ENCODE data around the gene TNIP1. TPM values are rescaled to one million over a fixed set of nuclear protein-coding genes. Genes with fewer than 3 reads are reported as not detected.

The TNIP1 gene
- polyA plus RNA-seq, 2 of the 4 experiments (the other 2 are of a cell fraction) = 48.4 to 53.4 TPM

GRCh38 chr5:151080613-151081430, at the start of gene TNIP1 (continued):
- TF ChIP-seq CTCF (IDR thresholded peaks at IDR 0.05) = no peak
- TF ChIP-seq CBX8 (IDR thresholded peaks at IDR 0.05) = no peak
- TF ChIP-seq HOXA7 (CRISPR knock-in tag; IDR thresholded peaks at IDR 0.05) = no peak
- TF ChIP-seq NFE2L2 (conservative IDR thresholded peaks at IDR 0.05; ENCODE audit: low read length) = no peak
- no peak for TF ChIP-seq FOSL2 (IDR thresholded peaks at IDR 0.05)
- TF ChIP-seq FOSL2 (CRISPR knock-in tag; IDR thresholded peaks at IDR 0.05) = no peak
- TF ChIP-seq E2F6 (IDR thresholded peaks at IDR 0.05; ENCODE audit: borderline replicate concordance, low read depth) = no peak
- no peak for TF ChIP-seq SREBF2 (IDR thresholded peaks at IDR 0.05)
- TF ChIP-seq CEBPB (IDR thresholded peaks at IDR 0.05) = no peak
- no peak for TF ChIP-seq FOXS1 (CRISPR knock-in tag; IDR thresholded peaks at IDR 0.05)
- TF ChIP-seq TP53 (CRISPR knock-in tag; IDR thresholded peaks at IDR 0.05) = no peak
- TF ChIP-seq EHMT2 (IDR thresholded peaks at IDR 0.05; ENCODE audit: low read depth) = no peak
- no peak for TF ChIP-seq JUNB (IDR thresholded peaks at IDR 0.05)
- TF ChIP-seq MAX (IDR thresholded peaks at IDR 0.05) = peak; percentile 13
- TF ChIP-seq NR3C1 (IDR thresholded peaks at IDR 0.05) = no peak
- peak; percentile 61 to 83 for TF ChIP-seq JUN (IDR thresholded peaks at IDR 0.05)
- peak; percentile 43; the same call in 1 of the 2 replicates for TF ChIP-seq FOSB (CRISPR knock-in tag; IDR thresholded peaks at IDR 0.05)
- no peak; the same call in 1 of the 2 replicates for TF ChIP-seq MYC (IDR thresholded peaks at IDR 0.05; ENCODE audit: borderline replicate concordance, low read length)
- TF ChIP-seq MAFK (IDR thresholded peaks at IDR 0.05; ENCODE audit: partially characterized antibody) = no peak
- no peak for TF ChIP-seq ZSCAN20 (CRISPR knock-in tag; IDR thresholded peaks at IDR 0.05)
- TF ChIP-seq ZFP36 (IDR thresholded peaks at IDR 0.05; ENCODE audit: borderline replicate concordance, partially characterized antibody) = no peak
- no peak; the same call in 1 of the 2 replicates for TF ChIP-seq HMGXB4 (CRISPR knock-in tag; IDR thresholded peaks at IDR 0.05; ENCODE audit: borderline replicate concordance)
- TF ChIP-seq PHF8 (IDR thresholded peaks at IDR 0.05; ENCODE audit: borderline replicate concordance, low read depth) = peak; percentile 80
- no peak for TF ChIP-seq HEYL (CRISPR knock-in tag; IDR thresholded peaks at IDR 0.05)
- no peak for TF ChIP-seq KDM1A (IDR thresholded peaks at IDR 0.05; ENCODE audit: low read depth)
- no peak for TF ChIP-seq HES2 (IDR thresholded peaks at IDR 0.05)
- no peak for TF ChIP-seq HDAC2 (IDR thresholded peaks at IDR 0.05)
- TF ChIP-seq ELK1 (IDR thresholded peaks at IDR 0.05; ENCODE audit: low read depth, low read length) = no peak
- TF ChIP-seq RNF2 (IDR thresholded peaks at IDR 0.05; ENCODE audit: borderline replicate concordance, low read depth) = no peak
- TF ChIP-seq TFCP2L1 (CRISPR knock-in tag; IDR thresholded peaks at IDR 0.05) = no peak; the same call in 1 of the 2 replicates

All from A549 (cell line).